HL-60/S4 treated with phorbol 12-myristate 13-acetate at 8.2 ng/mL for 4 days and 3 days (cell line): ENCODE data around the gene PRDM8.
"Not testable (repeated sequence)": the region's sequence is repeated elsewhere in the genome, so short reads cannot be mapped to it uniquely, and the experiment has no call there.

Source experiments
- in situ Hi-C: fragments of 300-500 bp; cut with MboI; formaldehyde crosslinking; loops from 2 replicates; pipeline ENCODE4 v1.15.0; 2022; ENCODE audit warnings: low sequenced_read_pairs

Gene PRDM8

GRCh38 chr4:80225595-80225994 lies 28.3 kb downstream of the PRDM8 start:
- in situ Hi-C loops, result no loop called here

GRCh38 chr4:80226094-80226493 lies 28.8 kb downstream of the PRDM8 start:
- in situ Hi-C loops, result no loop called here

- in situ Hi-C loops, result no loop called here
Observed at GRCh38 chr4:80228460-80228859, 31.2 kb downstream of the PRDM8 start.

GRCh38 chr4:80229128-80229527 lies 31.8 kb downstream of the PRDM8 start:
- in situ Hi-C loops, result no loop called here

- in situ Hi-C loops, result no loop called here
Observed at GRCh38 chr4:80229590-80229989, 32.3 kb downstream of the PRDM8 start.

- in situ Hi-C loops, result no loop called here
Observed at GRCh38 chr4:80231180-80231579, 33.9 kb downstream of the PRDM8 start.

GRCh38 chr4:80232707-80233370 lies 35.5 kb downstream of the PRDM8 start:
- in situ Hi-C loops, result no loop called here

GRCh38 chr4:80233390-80233789 lies 36.1 kb downstream of the PRDM8 start:
- in situ Hi-C loops, result no loop called here

- in situ Hi-C loops, result no loop called here
Observed at GRCh38 chr4:80235451-80235850, 38.1 kb downstream of the PRDM8 start.

GRCh38 chr4:80237992-80238391 lies 40.7 kb downstream of the PRDM8 start:
- in situ Hi-C loops, result no loop called here

GRCh38 chr4:80239480-80240150 lies 42.3 kb downstream of the PRDM8 start:
- in situ Hi-C loops, result no loop called here

GRCh38 chr4:80240976-80241375 lies 43.7 kb downstream of the PRDM8 start:
- in situ Hi-C loops, result no loop called here

- in situ Hi-C loops, result no loop called here
Observed at GRCh38 chr4:80243274-80244018, 46.1 kb downstream of the PRDM8 start.

GRCh38 chr4:80247484-80247883 lies 50.2 kb downstream of the PRDM8 start:
- in situ Hi-C loops, result not testable (repeated sequence)

- in situ Hi-C loops, result no loop called here
Observed at GRCh38 chr4:80249144-80249543, 51.8 kb downstream of the PRDM8 start.

- in situ Hi-C loops, result no loop called here
Observed at GRCh38 chr4:80252427-80252826, 55.1 kb downstream of the PRDM8 start.

- in situ Hi-C loops, result no loop called here
Observed at GRCh38 chr4:80252953-80253352, 55.6 kb downstream of the PRDM8 start.

GRCh38 chr4:80253510-80253909 lies 56.2 kb downstream of the PRDM8 start:
- in situ Hi-C loops, result no loop called here
